NT2/D1 (cell line): ENCODE results near the gene HERC3.

Source experiments
- SUZ12 ChIP-seq: IDR thresholded peaks from 2 replicates; pipeline ENCODE4 v1.6.1; 2011; ENCODE audit not compliant: insufficient read length, insufficient read depth; ENCODE audit errors: extremely low read depth
- YY1 ChIP-seq: IDR thresholded peaks from 2 replicates; pipeline ENCODE4 v1.6.1; 2011; ENCODE audit not compliant: insufficient read length, insufficient read depth

GRCh38 chr4:88573995-88574394 lies 18.3 kb upstream of the HERC3 start:
- TF ChIP-seq YY1, result no peak
- TF ChIP-seq SUZ12, result no peak
